Right renal cortex interstitium (tissue), 3 donors: ENCODE data around the gene LYPD6. TPM values are rescaled to one million over a fixed set of nuclear protein-coding genes. Genes with fewer than 3 reads are reported as not detected.
"Not testable (repeated sequence)": the region's sequence is repeated elsewhere in the genome, so short reads cannot be mapped to it uniquely, and the experiment has no call there.

Experiments used
- DNase-seq, 3 donors: peaks; one replicate each; pipeline ENCODE4 v3.0.0-alpha.2; 2013; ENCODE audit warnings: low read depth in 3 of 3, low spot score in 2 of 3
- polyA plus RNA-seq, 3 donors: library from polyadenylated mRNA; unstranded; fragments of 120-200 nt; gene quantifications; one replicate each; pipeline ENCODE4 v1.2.1, GENCODE V29; 2013; ENCODE audit not compliant: insufficient read length in 3 of 3

The LYPD6 gene
- polyA plus RNA-seq, 3 donors = 18.1 to 21.0 (median 18.2) TPM

GRCh38 chr2:149490296-149490695 lies 159.9 kb downstream of the LYPD6 start:
- DNase-seq = no peak

- no peak for DNase-seq
Observed at GRCh38 chr2:149492923-149493322, 162.5 kb downstream of the LYPD6 start.

GRCh38 chr2:149499204-149499603 lies 168.8 kb downstream of the LYPD6 start:
- DNase-seq = not testable (repeated sequence)

DNA sequence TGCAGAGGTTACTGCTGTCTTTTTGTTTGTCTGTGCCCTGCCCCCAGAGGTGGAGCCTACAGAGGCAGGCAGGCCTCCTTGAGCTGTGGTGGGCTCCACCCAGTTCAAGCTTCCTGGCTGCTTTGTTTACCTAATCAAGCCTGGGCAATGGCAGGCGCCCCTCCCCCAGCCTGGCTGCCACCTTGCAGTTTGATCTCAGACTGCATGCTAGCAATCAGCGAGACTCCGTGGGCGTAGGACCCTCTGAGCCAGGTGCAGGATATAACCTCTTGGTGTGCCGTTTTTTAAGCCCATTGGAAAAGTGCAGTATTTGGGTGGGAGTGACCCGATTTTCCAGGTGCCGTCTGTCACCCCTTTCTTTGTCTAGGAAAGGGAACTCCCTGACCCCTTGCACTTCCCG lies 176.4 kb downstream of the LYPD6 start:
- not testable (repeated sequence) for DNase-seq

DNA sequence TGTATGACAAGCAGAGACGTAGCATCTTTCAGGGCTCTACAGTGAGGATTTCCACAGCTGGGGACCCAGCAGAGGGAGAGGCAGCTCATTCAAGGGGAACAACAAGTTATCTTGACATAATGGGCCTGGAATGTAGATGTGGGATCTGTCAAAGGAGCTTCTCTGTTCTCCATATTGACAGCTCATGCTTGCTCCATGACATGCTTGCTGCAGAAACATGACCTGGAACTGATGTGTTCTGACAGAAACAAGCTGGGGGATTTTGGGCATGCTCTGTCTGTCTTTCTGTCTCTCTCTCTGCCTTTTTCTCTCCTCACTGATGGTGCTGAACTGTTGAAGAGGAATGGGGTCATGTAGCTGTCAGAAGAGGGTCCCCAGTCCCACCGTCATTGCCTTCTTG lies 177.6 kb downstream of the LYPD6 start:
- DNase-seq = no peak

- DNase-seq = no peak
Observed at GRCh38 chr2:149513461-149513860, 183.1 kb downstream of the LYPD6 start.
